ENCODE measurements around the gene SLC25A38. TPM values are rescaled to one million over a fixed set of nuclear protein-coding genes. Genes with fewer than 3 reads are reported as not detected.
"Not testable (repeated sequence)": the region's sequence is repeated elsewhere in the genome, so short reads cannot be mapped to it uniquely, and the experiment has no call there.

The SLC25A38 gene
- total RNA-seq, 1 donor from 2014 or later: 21.1 TPM

GRCh38 chr3:39415983-39416382 lies 32.8 kb downstream of the SLC25A38 start:
- Mint-ChIP-seq H3K4me1 (ENCODE audit: low read depth, unreplicated experiment) (peaks cover 8% of the 10 kb centered on the region), H3K4me3 (ENCODE audit: unreplicated experiment) (no peak overlapping the region), H3K27ac (ENCODE audit: unreplicated experiment) (no peak overlapping the region), H3K27me3 (ENCODE audit: unreplicated experiment) (no peaks in the 10 kb centered on the region), H3K36me3 (ENCODE audit: unreplicated experiment) (peaks cover 2% of the 10 kb centered on the region), H3K9me3 (ENCODE audit: unreplicated experiment) (peaks cover 5% of the 10 kb centered on the region)
- no peak for DNase-seq
- TF ChIP-seq CTCF (IDR thresholded peaks at IDR 0.05; ENCODE audit: partially characterized antibody, unreplicated experiment): no peak

- not testable (repeated sequence) for H3K27me3 Mint-ChIP-seq (ENCODE audit: unreplicated experiment); H3K9me3 Mint-ChIP-seq (ENCODE audit: unreplicated experiment); DNase-seq; H3K36me3 Mint-ChIP-seq (ENCODE audit: unreplicated experiment); H3K4me3 Mint-ChIP-seq (ENCODE audit: unreplicated experiment); H3K4me1 Mint-ChIP-seq (ENCODE audit: low read depth, unreplicated experiment); H3K27ac Mint-ChIP-seq (ENCODE audit: unreplicated experiment)
Measured at GRCh38 chr3:39416998-39417397, 33.8 kb downstream of the SLC25A38 start.

GRCh38 chr3:39418556-39419225 lies 35.5 kb downstream of the SLC25A38 start:
- H3K9me3 Mint-ChIP-seq (ENCODE audit: unreplicated experiment); H3K36me3 Mint-ChIP-seq (ENCODE audit: unreplicated experiment); H3K4me1 Mint-ChIP-seq (ENCODE audit: low read depth, unreplicated experiment); H3K4me3 Mint-ChIP-seq (ENCODE audit: unreplicated experiment); H3K27me3 Mint-ChIP-seq (ENCODE audit: unreplicated experiment); H3K27ac Mint-ChIP-seq (ENCODE audit: unreplicated experiment); DNase-seq: not testable (repeated sequence)

GRCh38 chr3:39419742-39420315 lies 36.7 kb downstream of the SLC25A38 start:
- H3K4me1 Mint-ChIP-seq (ENCODE audit: low read depth, unreplicated experiment): peaks cover 12% of the 10 kb centered on the region
- H3K27me3 Mint-ChIP-seq (ENCODE audit: unreplicated experiment): no peaks in the 10 kb centered on the region
- DNase-seq: no peak
- no peak for TF ChIP-seq CTCF (IDR thresholded peaks at IDR 0.05; ENCODE audit: partially characterized antibody, unreplicated experiment)
- H3K4me3 Mint-ChIP-seq (ENCODE audit: unreplicated experiment): no peak overlapping the region
- peaks cover 6% of the 10 kb centered on the region for H3K36me3 Mint-ChIP-seq (ENCODE audit: unreplicated experiment)
- H3K27ac Mint-ChIP-seq (ENCODE audit: unreplicated experiment): no peak overlapping the region
- H3K9me3 Mint-ChIP-seq (ENCODE audit: unreplicated experiment): peaks cover 3% of the 10 kb centered on the region

GRCh38 chr3:39420543-39420942 lies 37.4 kb downstream of the SLC25A38 start:
- Mint-ChIP-seq H3K27ac (ENCODE audit: unreplicated experiment) (no peak overlapping the region), H3K4me3 (ENCODE audit: unreplicated experiment) (no peak overlapping the region), H3K9me3 (ENCODE audit: unreplicated experiment) (peaks cover 1% of the 10 kb centered on the region), H3K27me3 (ENCODE audit: unreplicated experiment) (no peaks in the 10 kb centered on the region), H3K4me1 (ENCODE audit: low read depth, unreplicated experiment) (peaks cover 12% of the 10 kb centered on the region), H3K36me3 (ENCODE audit: unreplicated experiment) (peaks cover 6% of the 10 kb centered on the region)
- DNase-seq: no peak
- no peak for TF ChIP-seq CTCF (IDR thresholded peaks at IDR 0.05; ENCODE audit: partially characterized antibody, unreplicated experiment)

GRCh38 chr3:39423436-39423970 lies 40.3 kb downstream of the SLC25A38 start:
- Mint-ChIP-seq H3K4me1 (ENCODE audit: low read depth, unreplicated experiment) (peaks cover 4% of the 10 kb centered on the region), H3K36me3 (ENCODE audit: unreplicated experiment) (peaks cover 6% of the 10 kb centered on the region), H3K27ac (ENCODE audit: unreplicated experiment) (no peak overlapping the region), H3K9me3 (ENCODE audit: unreplicated experiment) (no peaks in the 10 kb centered on the region), H3K4me3 (ENCODE audit: unreplicated experiment) (no peak overlapping the region), H3K27me3 (ENCODE audit: unreplicated experiment) (no peaks in the 10 kb centered on the region)
- TF ChIP-seq CTCF (IDR thresholded peaks at IDR 0.05; ENCODE audit: partially characterized antibody, unreplicated experiment): no peak
- DNase-seq: no peak

Data from glutamatergic neuron (in vitro differentiated cells).